Liver (tissue), 9 donors: ENCODE data around the gene TRIM13. TPM values are rescaled to one million over a fixed set of nuclear protein-coding genes. Genes with fewer than 3 reads are reported as not detected.
A peak's percentile ranks its signal among the peaks of the same experiment; 100 is the strongest.
"Not testable (repeated sequence)": the region's sequence is repeated elsewhere in the genome, so short reads cannot be mapped to it uniquely, and the experiment has no call there.

ENCODE experiments used
- DNase-seq: peaks from one replicate; pipeline ENCODE4 v3.0.0-alpha.2; 2017; ENCODE audit warnings: low spot score
- H3K27ac ChIP-seq, 2 donors: one replicate each; pipeline ENCODE4 v1.7.0; 2013; ENCODE audit warnings: inconsistent platforms in 2 of 2, low read length in 2 of 2, control low read depth in 1 of 2, low read depth in 1 of 2, mild to moderate bottlenecking in 1 of 2
- H3K27me3 ChIP-seq, 4 donors: one replicate each; pipeline versions ENCODE4 v1.6.1 to v1.7.0; 2013; ENCODE audit warnings: low read length in 3 of 4, inconsistent platforms in 1 of 4, mild to moderate bottlenecking in 1 of 4, moderate library complexity in 1 of 4; ENCODE audit not compliant: control insufficient read depth in 4 of 4, insufficient read depth in 4 of 4
- H3K36me3 ChIP-seq, 4 donors: one replicate each; pipeline versions ENCODE4 v1.6.1 to v1.7.0; 2013; ENCODE audit warnings: low read length in 3 of 4, mild to moderate bottlenecking in 3 of 4, low read depth in 1 of 4, moderate library complexity in 1 of 4; ENCODE audit not compliant: control insufficient read depth in 4 of 4, insufficient read depth in 3 of 4
- H3K4me1 ChIP-seq, 4 donors: one replicate each; pipeline versions ENCODE4 v1.6.1 to v1.7.0; 2013; ENCODE audit warnings: low read length in 3 of 4, mild to moderate bottlenecking in 3 of 4, moderate library complexity in 1 of 4; ENCODE audit not compliant: control insufficient read depth in 4 of 4, insufficient read depth in 4 of 4
- H3K4me3 ChIP-seq, 3 donors: one replicate each; pipeline versions ENCODE4 v1.6.1 to v1.7.0; 2013; ENCODE audit warnings: low read length in 3 of 3, control low read depth in 1 of 3, low read depth in 1 of 3, mild to moderate bottlenecking in 1 of 3
- H3K9ac ChIP-seq, 2 donors: one replicate each; pipeline ENCODE4 v1.7.0; 2013; ENCODE audit warnings: low read length in 2 of 2, mild to moderate bottlenecking in 2 of 2, moderate library complexity in 2 of 2, control low read depth in 1 of 2, low read depth in 1 of 2
- H3K9me3 ChIP-seq, 4 donors: one replicate each; pipeline versions ENCODE4 v1.6.1 to v1.7.0; 2013; ENCODE audit warnings: low read length in 3 of 4; ENCODE audit not compliant: control insufficient read depth in 4 of 4
- FOXA2 ChIP-seq: IDR thresholded peaks from 2 replicates; pipeline ENCODE4 v1.6.1; 2016; ENCODE audit warnings: antibody characterized with exemption
- HNF4A ChIP-seq, 2 donors: conservative IDR thresholded peaks; 2 replicates each; pipeline ENCODE4 v1.6.1; 2016; ENCODE audit warnings: antibody characterized with exemption in 2 of 2, mild to moderate bottlenecking in 2 of 2
- HNF4G ChIP-seq: IDR thresholded peaks from 2 replicates; pipeline ENCODE4 v1.6.1; 2016; ENCODE audit warnings: antibody characterized with exemption
- JUND ChIP-seq, 2 donors: IDR thresholded peaks; 2 replicates each; pipeline ENCODE4 v1.6.1; 2016; ENCODE audit warnings: antibody characterized with exemption in 2 of 2
- NR2F2 ChIP-seq: IDR thresholded peaks from 2 replicates; pipeline ENCODE4 v1.6.1; 2016; ENCODE audit warnings: antibody characterized with exemption
- RAD21 ChIP-seq, 2 donors: IDR thresholded peaks; 2 replicates each; pipeline ENCODE4 v1.6.1; 2016; ENCODE audit warnings: antibody characterized with exemption in 2 of 2, mild to moderate bottlenecking in 2 of 2
- RXRA ChIP-seq, 2 donors: IDR thresholded peaks; 2 replicates each; pipeline ENCODE4 v1.6.1; 2017 to 2018; ENCODE audit warnings: antibody characterized with exemption in 2 of 2, mild to moderate bottlenecking in 1 of 2
- SP1 ChIP-seq: IDR thresholded peaks from 2 replicates; pipeline ENCODE4 v1.6.1; 2018; ENCODE audit warnings: antibody characterized with exemption, mild to moderate bottlenecking
- YY1 ChIP-seq: IDR thresholded peaks from 2 replicates; pipeline ENCODE4 v1.6.1; 2016; ENCODE audit warnings: antibody characterized with exemption, mild to moderate bottlenecking
- WGBS: extraction: QIAGEN DNeasy Blood & Tissue Kit; methylation state at CpG from one replicate; pipeline ENCODE4 v1.1.7; 2013; 5-methylcytosine and 5-hydroxymethylcytosine counted together
- polyA plus RNA-seq, 2 donors: library from polyadenylated mRNA; stranded (reverse) in 1 of 2; unstranded in 1 of 2; fragments of 200-250 nt in 1 of 2; fragments of >200 nt in 1 of 2; fragmentation: Nextera tagmentation in 1 of 2; extraction: Ambion mirVana in 1 of 2; gene quantifications; one replicate each; pipeline versions ENCODE4 v1.2.1 to v1.2.3, GENCODE V29; 2013 to 2015
- total RNA-seq, 2 donors: library from RNA; depleted of rRNA; stranded (reverse); fragments of >200 nt; gene quantifications; one replicate each; pipeline ENCODE4 v1.2.3, GENCODE V29; 2014
- TF ChIP-seq, protein P1 (sequence below): IDR thresholded peaks from 2 replicates; pipeline ENCODE4 v1.6.1; 2016; ENCODE audit warnings: antibody characterized with exemption
- TF ChIP-seq, protein P2 (sequence below): fragments of 150-350 bp; IDR thresholded peaks from 2 replicates; pipeline ENCODE4 v1.5.1; 2017; ENCODE audit warnings: improper control_type of control experiment, low read depth, low read length; ENCODE audit not compliant: missing input control
- TF ChIP-seq, protein P3 (sequence below): IDR thresholded peaks from 2 replicates; pipeline ENCODE4 v1.6.1; 2016; ENCODE audit warnings: antibody characterized with exemption
- TF ChIP-seq, protein P4 (sequence below): IDR thresholded peaks from 2 replicates; pipeline ENCODE4 v1.6.1; 2016; ENCODE audit warnings: antibody characterized with exemption
- TF ChIP-seq, protein P5 (sequence below): IDR thresholded peaks from 2 replicates; pipeline ENCODE4 v1.6.1; 2016; ENCODE audit warnings: antibody characterized with exemption, mild to moderate bottlenecking
- donor health status: healthy.
- donor health status: healthy.
- donor health status: healthy.
- donor health status: healthy.
- donor health status: healthy.

The TRIM13 gene
- total and polyA plus RNA-seq, 4 donors, result 4.7 to 10.5 (median 9.6) TPM

DNA sequence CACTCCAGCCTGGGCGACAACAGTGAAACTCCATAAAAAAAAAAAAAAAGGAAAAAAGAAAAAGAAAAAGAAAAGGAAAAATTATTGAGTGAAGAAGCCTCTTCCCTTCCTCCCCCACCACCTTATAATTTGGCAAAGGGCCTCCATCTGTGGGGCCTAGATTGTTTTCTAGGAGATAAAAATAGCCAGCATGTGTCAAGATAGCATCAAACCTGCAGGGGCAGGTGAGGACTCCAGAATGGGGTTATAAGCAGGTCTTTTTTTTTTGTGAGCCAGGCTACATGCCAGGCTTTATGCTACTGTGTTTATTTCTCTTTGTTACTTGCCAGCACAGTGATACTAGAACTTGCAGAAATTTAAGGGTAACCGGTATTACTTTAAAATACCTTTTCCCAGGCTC is 11.7 kb upstream of the TRIM13 start:
- Histone ChIP-seq H3K4me1 (peaks cover 3 to 18% (median 15%) of the 10 kb centered on the region in 4 donors), H3K36me3 (peaks cover 0 to 2% (median 0%) of the 10 kb centered on the region in 4 donors), H3K9ac (no peak overlapping the region), H3K27ac (no peak overlapping the region), H3K27me3 (no peaks in the 10 kb centered on the region), H3K9me3 (no peaks in the 10 kb centered on the region), H3K4me3 (no peak overlapping the region)
- TF ChIP-seq RXRA (IDR thresholded peaks at IDR 0.05) (peak in 1 of 2 donors; percentile 12), SP1 (no peak)
- 72% methylated on average over 2 of the region's 2 CpGs for whole genome bisulfite sequencing
- DNase-seq, result no peak

DNA sequence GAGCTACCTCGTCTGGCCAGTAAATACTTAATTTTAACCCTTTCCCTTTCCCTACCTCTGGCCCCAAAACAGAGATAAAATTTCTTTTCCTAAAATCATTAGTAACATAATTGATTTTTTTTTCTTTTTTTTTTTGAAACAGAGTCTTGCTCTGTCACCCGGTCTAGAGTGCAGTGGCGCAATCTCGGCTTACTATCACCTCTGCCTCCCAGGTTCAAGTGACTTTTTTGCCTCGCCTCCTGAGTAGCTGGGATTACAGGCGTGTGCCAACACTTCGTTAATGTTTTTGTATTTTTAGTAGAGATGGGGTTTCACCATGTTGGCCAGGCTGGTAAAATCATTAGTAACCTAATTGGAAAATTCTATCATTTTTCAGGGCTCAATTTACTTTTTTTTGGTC is 10.4 kb upstream of the TRIM13 start:
- no peaks in the 10 kb centered on the region for H3K9me3 ChIP-seq
- DNase-seq, result no peak
- H3K4me3 ChIP-seq, result no peak overlapping the region
- H3K27ac ChIP-seq, result no peak overlapping the region
- WGBS, result 38% methylated on average over 7 of the region's 7 CpGs
- no peak overlapping the region for H3K9ac ChIP-seq
- TF ChIP-seq, protein P1, sequence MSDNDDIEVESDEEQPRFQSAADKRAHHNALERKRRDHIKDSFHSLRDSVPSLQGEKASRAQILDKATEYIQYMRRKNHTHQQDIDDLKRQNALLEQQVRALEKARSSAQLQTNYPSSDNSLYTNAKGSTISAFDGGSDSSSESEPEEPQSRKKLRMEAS, result no peak
- peak in 1 of 2 donors; percentile 73 for TF ChIP-seq RXRA (IDR thresholded peaks at IDR 0.05)
- TF ChIP-seq, protein P2, sequence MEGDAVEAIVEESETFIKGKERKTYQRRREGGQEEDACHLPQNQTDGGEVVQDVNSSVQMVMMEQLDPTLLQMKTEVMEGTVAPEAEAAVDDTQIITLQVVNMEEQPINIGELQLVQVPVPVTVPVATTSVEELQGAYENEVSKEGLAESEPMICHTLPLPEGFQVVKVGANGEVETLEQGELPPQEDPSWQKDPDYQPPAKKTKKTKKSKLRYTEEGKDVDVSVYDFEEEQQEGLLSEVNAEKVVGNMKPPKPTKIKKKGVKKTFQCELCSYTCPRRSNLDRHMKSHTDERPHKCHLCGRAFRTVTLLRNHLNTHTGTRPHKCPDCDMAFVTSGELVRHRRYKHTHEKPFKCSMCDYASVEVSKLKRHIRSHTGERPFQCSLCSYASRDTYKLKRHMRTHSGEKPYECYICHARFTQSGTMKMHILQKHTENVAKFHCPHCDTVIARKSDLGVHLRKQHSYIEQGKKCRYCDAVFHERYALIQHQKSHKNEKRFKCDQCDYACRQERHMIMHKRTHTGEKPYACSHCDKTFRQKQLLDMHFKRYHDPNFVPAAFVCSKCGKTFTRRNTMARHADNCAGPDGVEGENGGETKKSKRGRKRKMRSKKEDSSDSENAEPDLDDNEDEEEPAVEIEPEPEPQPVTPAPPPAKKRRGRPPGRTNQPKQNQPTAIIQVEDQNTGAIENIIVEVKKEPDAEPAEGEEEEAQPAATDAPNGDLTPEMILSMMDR, result no peak
- TF ChIP-seq YY1, result peak; percentile 18
- peak in 1 of 2 donors; percentile 53 for TF ChIP-seq JUND (IDR thresholded peaks at IDR 0.05)
- TF ChIP-seq HNF4A (conservative IDR thresholded peaks at IDR 0.05), result peak; percentile 67 to 75
- no peak for TF ChIP-seq HNF4G
- TF ChIP-seq, protein P3, sequence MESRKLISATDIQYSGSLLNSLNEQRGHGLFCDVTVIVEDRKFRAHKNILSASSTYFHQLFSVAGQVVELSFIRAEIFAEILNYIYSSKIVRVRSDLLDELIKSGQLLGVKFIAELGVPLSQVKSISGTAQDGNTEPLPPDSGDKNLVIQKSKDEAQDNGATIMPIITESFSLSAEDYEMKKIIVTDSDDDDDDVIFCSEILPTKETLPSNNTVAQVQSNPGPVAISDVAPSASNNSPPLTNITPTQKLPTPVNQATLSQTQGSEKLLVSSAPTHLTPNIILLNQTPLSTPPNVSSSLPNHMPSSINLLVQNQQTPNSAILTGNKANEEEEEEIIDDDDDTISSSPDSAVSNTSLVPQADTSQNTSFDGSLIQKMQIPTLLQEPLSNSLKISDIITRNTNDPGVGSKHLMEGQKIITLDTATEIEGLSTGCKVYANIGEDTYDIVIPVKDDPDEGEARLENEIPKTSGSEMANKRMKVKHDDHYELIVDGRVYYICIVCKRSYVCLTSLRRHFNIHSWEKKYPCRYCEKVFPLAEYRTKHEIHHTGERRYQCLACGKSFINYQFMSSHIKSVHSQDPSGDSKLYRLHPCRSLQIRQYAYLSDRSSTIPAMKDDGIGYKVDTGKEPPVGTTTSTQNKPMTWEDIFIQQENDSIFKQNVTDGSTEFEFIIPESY, result no peak
- H3K36me3 ChIP-seq, result peaks cover 0 to 2% (median 0%) of the 10 kb centered on the region in 4 donors
- no peaks in the 10 kb centered on the region for H3K27me3 ChIP-seq
- peaks cover 4 to 23% (median 18%) of the 10 kb centered on the region in 4 donors for H3K4me1 ChIP-seq

DNA sequence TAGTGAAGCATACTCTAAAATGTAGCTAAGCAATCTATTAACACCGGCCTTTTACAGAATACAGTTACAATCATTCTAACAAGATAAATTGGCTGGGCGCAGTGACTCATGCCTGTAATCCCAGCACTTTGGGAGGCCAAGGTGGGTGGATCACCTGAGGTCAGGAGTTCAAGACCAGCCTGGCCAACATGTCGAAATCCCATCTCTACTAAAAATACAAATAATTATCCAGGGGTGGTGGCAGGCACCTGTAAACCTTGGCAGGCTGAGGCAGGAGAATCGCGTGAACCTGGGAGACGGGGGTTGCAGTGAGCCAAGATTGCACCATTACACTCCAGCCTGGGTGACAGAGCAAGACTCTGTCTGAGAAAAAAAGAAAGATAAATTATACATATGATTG is 6.2 kb upstream of the TRIM13 start:
- not testable (repeated sequence) for H3K4me3 ChIP-seq, H3K9ac ChIP-seq, DNase-seq, H3K9me3 ChIP-seq, H3K36me3 ChIP-seq, H3K27me3 ChIP-seq
- TF ChIP-seq, protein P4, sequence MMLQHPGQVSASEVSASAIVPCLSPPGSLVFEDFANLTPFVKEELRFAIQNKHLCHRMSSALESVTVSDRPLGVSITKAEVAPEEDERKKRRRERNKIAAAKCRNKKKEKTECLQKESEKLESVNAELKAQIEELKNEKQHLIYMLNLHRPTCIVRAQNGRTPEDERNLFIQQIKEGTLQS, result peak; percentile 76
- TF ChIP-seq YY1 (peak; percentile 61), FOXA2 (peak; percentile 34), NR2F2 (peak; percentile 39), JUND (IDR thresholded peaks at IDR 0.05) (peak; percentile 88 to 94), RAD21 (IDR thresholded peaks at IDR 0.05) (peak; percentile 17 to 26), RXRA (IDR thresholded peaks at IDR 0.05) (peak; percentile 86 to 92), SP1 (peak; percentile 56), HNF4A (conservative IDR thresholded peaks at IDR 0.05) (peak; percentile 71 to 78)
- TF ChIP-seq, protein P5, sequence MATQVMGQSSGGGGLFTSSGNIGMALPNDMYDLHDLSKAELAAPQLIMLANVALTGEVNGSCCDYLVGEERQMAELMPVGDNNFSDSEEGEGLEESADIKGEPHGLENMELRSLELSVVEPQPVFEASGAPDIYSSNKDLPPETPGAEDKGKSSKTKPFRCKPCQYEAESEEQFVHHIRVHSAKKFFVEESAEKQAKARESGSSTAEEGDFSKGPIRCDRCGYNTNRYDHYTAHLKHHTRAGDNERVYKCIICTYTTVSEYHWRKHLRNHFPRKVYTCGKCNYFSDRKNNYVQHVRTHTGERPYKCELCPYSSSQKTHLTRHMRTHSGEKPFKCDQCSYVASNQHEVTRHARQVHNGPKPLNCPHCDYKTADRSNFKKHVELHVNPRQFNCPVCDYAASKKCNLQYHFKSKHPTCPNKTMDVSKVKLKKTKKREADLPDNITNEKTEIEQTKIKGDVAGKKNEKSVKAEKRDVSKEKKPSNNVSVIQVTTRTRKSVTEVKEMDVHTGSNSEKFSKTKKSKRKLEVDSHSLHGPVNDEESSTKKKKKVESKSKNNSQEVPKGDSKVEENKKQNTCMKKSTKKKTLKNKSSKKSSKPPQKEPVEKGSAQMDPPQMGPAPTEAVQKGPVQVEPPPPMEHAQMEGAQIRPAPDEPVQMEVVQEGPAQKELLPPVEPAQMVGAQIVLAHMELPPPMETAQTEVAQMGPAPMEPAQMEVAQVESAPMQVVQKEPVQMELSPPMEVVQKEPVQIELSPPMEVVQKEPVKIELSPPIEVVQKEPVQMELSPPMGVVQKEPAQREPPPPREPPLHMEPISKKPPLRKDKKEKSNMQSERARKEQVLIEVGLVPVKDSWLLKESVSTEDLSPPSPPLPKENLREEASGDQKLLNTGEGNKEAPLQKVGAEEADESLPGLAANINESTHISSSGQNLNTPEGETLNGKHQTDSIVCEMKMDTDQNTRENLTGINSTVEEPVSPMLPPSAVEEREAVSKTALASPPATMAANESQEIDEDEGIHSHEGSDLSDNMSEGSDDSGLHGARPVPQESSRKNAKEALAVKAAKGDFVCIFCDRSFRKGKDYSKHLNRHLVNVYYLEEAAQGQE, result peak; percentile 28
- TF ChIP-seq, protein P3, result peak; percentile 66
- Histone ChIP-seq H3K27ac (peak overlapping the region in 1 of 2 donors; percentile 20), H3K4me1 (peaks cover 4 to 18% (median 15%) of the 10 kb centered on the region in 4 donors)
- 34% methylated on average over 6 of the region's 6 CpGs for WGBS
